SK-N-SH treated with all-trans-retinoic acid at 6 μM for 48 hours (cell line): ENCODE results near the gene INHBB.

ENCODE experiments used
- BACH2 ChIP-seq: fragments of 250-450 bp; sonication (Bioruptor Pico); IDR thresholded peaks from 2 replicates; pipeline ENCODE4 v1.9.0; 2021; ENCODE audit warnings: mild to moderate bottlenecking, borderline replicate concordance
- ESRRG ChIP-seq: fragments of 250-450 bp; sonication (Bioruptor Pico); IDR thresholded peaks from 2 replicates; pipeline ENCODE4 v1.6.1; 2021; ENCODE audit warnings: mild to moderate bottlenecking
- GLIS3 ChIP-seq: fragments of 250-450 bp; sonication (Bioruptor Pico); IDR thresholded peaks from 2 replicates; pipeline ENCODE4 v1.5.0; 2020; ENCODE audit warnings: mild to moderate bottlenecking, moderate library complexity
- ISL1 ChIP-seq: fragments of 250-450 bp; sonication (Bioruptor Pico); IDR thresholded peaks from 2 replicates; pipeline ENCODE4 v2.1.2; 2022; ENCODE audit warnings: mild to moderate bottlenecking, moderate library complexity
- RARB ChIP-seq: fragments of 250-450 bp; sonication (Bioruptor Pico); IDR thresholded peaks from 2 replicates; pipeline ENCODE4 v1.8.0; 2021; ENCODE audit warnings: mild to moderate bottlenecking, moderate library complexity
- SNAI2 ChIP-seq: fragments of 250-450 bp; sonication (Bioruptor Pico); IDR thresholded peaks from 2 replicates; pipeline ENCODE4 v1.5.0; 2020; ENCODE audit warnings: mild to moderate bottlenecking, moderate library complexity
- TCF4 ChIP-seq: fragments of 250-450 bp; sonication (Bioruptor Pico); IDR thresholded peaks from 2 replicates; pipeline ENCODE4 v1.8.0; 2021; ENCODE audit warnings: mild to moderate bottlenecking, moderate library complexity, borderline replicate concordance
- TOX ChIP-seq: fragments of 250-450 bp; sonication (Bioruptor Pico); IDR thresholded peaks from 2 replicates; pipeline ENCODE4 v1.8.0; 2021; ENCODE audit warnings: mild to moderate bottlenecking, moderate library complexity, borderline replicate concordance
- ZNF565 ChIP-seq: fragments of 450-650 bp; formaldehyde crosslinking; conservative IDR thresholded peaks from 2 replicates; pipeline ENCODE4 v1.5.0; 2020; ENCODE audit warnings: low read depth, mild to moderate bottlenecking, moderate library complexity

- TF ChIP-seq ESRRG (CRISPR knock-in tag), result no peak
- TF ChIP-seq SNAI2, result no peak
- no peak for TF ChIP-seq RARB
- TF ChIP-seq ZNF565 (CRISPR knock-in tag), result no peak
- TF ChIP-seq BACH2 (CRISPR knock-in tag), result no peak
- TF ChIP-seq TOX (CRISPR knock-in tag), result no peak
- TF ChIP-seq TCF4 (CRISPR knock-in tag), result no peak
- TF ChIP-seq GLIS3 (CRISPR knock-in tag), result no peak
- no peak for TF ChIP-seq ISL1 (CRISPR knock-in tag)
Observed at GRCh38 chr2:120338015-120338414, 7.9 kb upstream of the INHBB start.
